ENCODE measurements around the gene CKS1B.

Gene CKS1B

DNA sequence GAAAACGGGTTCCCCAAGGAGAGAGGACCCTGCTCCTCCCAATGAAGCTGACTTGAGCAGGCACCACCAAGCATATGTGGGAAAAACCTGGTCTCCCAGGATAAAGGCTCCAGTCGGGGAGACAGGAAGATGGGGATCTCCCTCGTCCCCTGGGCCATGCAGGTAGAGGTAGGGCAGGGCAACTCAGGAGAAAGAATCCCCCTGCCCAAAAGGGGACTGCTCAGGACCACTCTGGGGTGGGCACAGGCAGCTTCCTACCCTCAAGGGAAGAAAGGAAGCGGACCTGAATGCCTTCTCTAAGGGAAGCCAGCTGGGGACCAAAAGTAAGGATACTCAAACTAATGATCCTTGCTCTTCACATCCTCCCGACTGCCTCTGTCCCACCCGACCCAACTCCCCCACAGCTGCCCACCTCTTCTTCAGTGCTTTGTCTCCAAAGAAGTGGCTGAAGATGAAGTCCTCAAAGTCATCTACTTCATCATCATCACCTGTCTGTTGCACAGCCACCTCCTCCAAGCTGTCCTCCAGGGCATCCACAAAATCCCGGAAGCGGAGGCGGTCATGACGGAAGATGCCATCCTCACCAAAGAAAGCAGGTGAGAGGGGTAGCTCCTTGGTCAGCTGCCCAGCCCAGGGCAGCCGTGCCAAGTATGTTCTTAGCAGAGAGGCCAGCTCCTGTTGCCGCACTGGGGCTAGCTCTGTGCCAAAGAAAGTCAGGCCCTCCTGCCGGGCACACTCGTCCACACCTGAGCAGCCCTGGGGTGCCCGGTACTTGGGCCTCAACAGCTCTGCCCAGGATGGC is 29.1 kb upstream of the CKS1B start:
- Histone ChIP-seq H3F3A (ENCODE audit: insufficient read depth, low read length) (peaks cover 80% of the 10 kb centered on the region), H3K9ac (ENCODE audit: low read length) (peak overlapping the region; percentile 89), H4K20me1 (ENCODE audit: insufficient read depth, low read length) (no peaks in the 10 kb centered on the region), H3K9me3 (replicated peaks; ENCODE audit: insufficient read depth, low read length) (no peaks in the 10 kb centered on the region), H3K27ac (ENCODE audit: low read length) (peak overlapping the region; percentile 91), H3K4me2 (ENCODE audit: low read depth, low read length) (peak overlapping the region; percentile 87), H3K79me2 (ENCODE audit: low read length) (peaks cover 66% of the 10 kb centered on the region), H3K9me2 (replicated peaks; ENCODE audit: insufficient read depth, low read length) (no peaks in the 10 kb centered on the region), H3K4me1 (ENCODE audit: low read length) (peaks cover 79% of the 10 kb centered on the region), H3K27me3 (replicated peaks; ENCODE audit: insufficient read depth, low read length) (no peaks in the 10 kb centered on the region), H3K36me3 (replicated peaks; ENCODE audit: insufficient read depth, low read length) (no peaks in the 10 kb centered on the region), H3K4me3 (ENCODE audit: low read length) (peak overlapping the region; percentile 3; the same call in 1 of the 2 replicates), H2AFZ (ENCODE audit: low read length) (no peak overlapping the region)
- DNase-seq, result no peak
- TF ChIP-seq EZH2 (optimal IDR thresholded peaks at IDR 0.05; ENCODE audit: low read depth, low read length), result no peak
- TF ChIP-seq, protein P1, sequence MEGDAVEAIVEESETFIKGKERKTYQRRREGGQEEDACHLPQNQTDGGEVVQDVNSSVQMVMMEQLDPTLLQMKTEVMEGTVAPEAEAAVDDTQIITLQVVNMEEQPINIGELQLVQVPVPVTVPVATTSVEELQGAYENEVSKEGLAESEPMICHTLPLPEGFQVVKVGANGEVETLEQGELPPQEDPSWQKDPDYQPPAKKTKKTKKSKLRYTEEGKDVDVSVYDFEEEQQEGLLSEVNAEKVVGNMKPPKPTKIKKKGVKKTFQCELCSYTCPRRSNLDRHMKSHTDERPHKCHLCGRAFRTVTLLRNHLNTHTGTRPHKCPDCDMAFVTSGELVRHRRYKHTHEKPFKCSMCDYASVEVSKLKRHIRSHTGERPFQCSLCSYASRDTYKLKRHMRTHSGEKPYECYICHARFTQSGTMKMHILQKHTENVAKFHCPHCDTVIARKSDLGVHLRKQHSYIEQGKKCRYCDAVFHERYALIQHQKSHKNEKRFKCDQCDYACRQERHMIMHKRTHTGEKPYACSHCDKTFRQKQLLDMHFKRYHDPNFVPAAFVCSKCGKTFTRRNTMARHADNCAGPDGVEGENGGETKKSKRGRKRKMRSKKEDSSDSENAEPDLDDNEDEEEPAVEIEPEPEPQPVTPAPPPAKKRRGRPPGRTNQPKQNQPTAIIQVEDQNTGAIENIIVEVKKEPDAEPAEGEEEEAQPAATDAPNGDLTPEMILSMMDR (IDR thresholded peaks at IDR 0.05; ENCODE audit: low read length), result no peak
- TF ChIP-seq EZH2phosphoT487 (IDR thresholded peaks at IDR 0.05; ENCODE audit: low read length), result no peak

DNA sequence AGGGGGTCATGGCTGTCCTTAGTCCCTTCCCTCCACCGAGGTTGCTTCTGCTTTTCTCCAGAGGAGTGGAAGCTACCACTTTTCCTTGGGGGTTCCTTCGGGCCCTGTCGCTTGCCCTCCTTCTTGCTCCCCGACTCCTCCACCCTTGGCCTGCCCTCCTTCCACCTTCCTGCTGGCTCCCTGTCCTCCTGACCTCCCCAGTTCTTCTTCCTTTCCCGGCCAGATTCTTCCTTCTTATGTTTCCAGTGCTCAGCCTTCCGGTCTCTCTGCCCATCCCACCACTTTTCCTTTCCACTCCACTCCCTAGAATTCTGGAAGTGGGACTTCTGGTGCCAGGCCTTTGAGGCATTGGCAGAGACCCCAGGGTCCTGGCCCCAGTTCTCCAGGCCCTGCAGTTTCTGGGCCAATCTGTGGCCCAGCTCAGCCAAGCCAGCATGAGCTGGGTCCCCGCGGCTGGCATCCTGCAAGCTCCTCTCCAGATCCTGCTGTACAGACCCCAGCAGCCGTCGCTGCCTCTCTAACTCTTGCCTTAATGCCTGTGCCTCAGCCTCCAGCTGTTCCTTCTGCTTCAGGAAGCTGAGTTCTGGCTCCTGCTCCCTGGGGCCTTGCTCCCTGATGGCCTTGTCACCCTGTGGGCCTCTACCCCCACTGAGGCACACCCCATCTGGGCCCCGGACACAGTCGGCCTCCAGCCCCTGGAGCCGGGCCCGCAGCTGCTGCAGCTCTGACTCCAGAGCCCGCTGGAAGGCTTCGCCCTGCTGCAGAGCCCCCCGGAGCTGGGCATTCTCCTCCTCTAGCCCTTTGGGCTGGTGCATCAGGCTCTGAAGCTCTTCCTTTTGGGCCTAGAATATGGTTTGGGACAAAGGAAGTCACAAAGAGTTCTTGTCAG is 28.3 kb upstream of the CKS1B start:
- peak overlapping the region; percentile 91; the same call in 1 of the 2 replicates for H3K27ac ChIP-seq (ENCODE audit: low read length)
- H4K20me1 ChIP-seq (ENCODE audit: insufficient read depth, low read length), result no peaks in the 10 kb centered on the region
- no peak overlapping the region for H3K4me3 ChIP-seq (ENCODE audit: low read length)
- peak overlapping the region; percentile 87 for H3K4me2 ChIP-seq (ENCODE audit: low read depth, low read length)
- H3F3A ChIP-seq (ENCODE audit: insufficient read depth, low read length), result peaks cover 80% of the 10 kb centered on the region
- peaks cover 79% of the 10 kb centered on the region for H3K4me1 ChIP-seq (ENCODE audit: low read length)
- DNase-seq, result no peak
- H3K36me3 ChIP-seq (replicated peaks; ENCODE audit: insufficient read depth, low read length), result 0 out of 2 replicates have a peak, but pooled peaks cover 5% of the 10 kb centered on the region
- peaks cover 71% of the 10 kb centered on the region for H3K79me2 ChIP-seq (ENCODE audit: low read length)
- no peaks in the 10 kb centered on the region for H3K9me2 ChIP-seq (replicated peaks; ENCODE audit: insufficient read depth, low read length)
- H2AFZ ChIP-seq (ENCODE audit: low read length), result no peak overlapping the region
- H3K9ac ChIP-seq (ENCODE audit: low read length), result peak overlapping the region; percentile 89; the same call in 1 of the 2 replicates
- no peaks in the 10 kb centered on the region for H3K9me3 ChIP-seq (replicated peaks; ENCODE audit: insufficient read depth, low read length)
- no peak for TF ChIP-seq EZH2phosphoT487 (IDR thresholded peaks at IDR 0.05; ENCODE audit: low read length)
- TF ChIP-seq, protein P1 (IDR thresholded peaks at IDR 0.05; ENCODE audit: low read length), result no peak
- H3K27me3 ChIP-seq (replicated peaks; ENCODE audit: insufficient read depth, low read length), result no peaks in the 10 kb centered on the region

DNA sequence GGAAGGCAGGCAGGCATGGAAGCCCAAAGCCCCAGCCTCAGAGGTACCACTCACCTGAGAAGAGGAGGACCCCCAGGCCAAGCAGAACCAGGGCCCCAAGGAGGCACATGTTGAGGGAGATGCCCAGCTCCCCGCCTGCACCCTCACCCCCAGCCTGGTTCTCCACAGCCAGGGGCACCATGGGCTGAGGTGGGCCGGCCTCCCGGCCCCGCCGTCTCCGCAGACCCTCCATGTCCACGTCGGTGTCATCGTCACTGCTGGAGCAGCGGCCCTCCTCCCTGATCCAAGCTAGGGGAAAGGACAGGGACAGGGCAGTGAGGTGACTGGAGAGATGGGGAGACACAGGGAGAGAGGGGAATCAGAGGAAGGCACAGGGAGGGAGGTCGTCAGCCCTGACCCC is 26.4 kb upstream of the CKS1B start:
- Histone ChIP-seq H3K9ac (ENCODE audit: low read length) (peak overlapping the region; percentile 8; the same call in 1 of the 2 replicates), H3K4me3 (ENCODE audit: low read length) (no peak overlapping the region), H3K27ac (ENCODE audit: low read length) (peak overlapping the region; percentile 47; the same call in 1 of the 2 replicates), H3K79me2 (ENCODE audit: low read length) (peaks cover 80% of the 10 kb centered on the region), H3K36me3 (replicated peaks; ENCODE audit: insufficient read depth, low read length) (0 out of 2 replicates have a peak, but pooled peaks cover 5% of the 10 kb centered on the region), H3K27me3 (replicated peaks; ENCODE audit: insufficient read depth, low read length) (no peaks in the 10 kb centered on the region), H3K4me2 (ENCODE audit: low read depth, low read length) (peak overlapping the region; percentile 26; the same call in 1 of the 2 replicates), H3K9me2 (replicated peaks; ENCODE audit: insufficient read depth, low read length) (no peaks in the 10 kb centered on the region), H2AFZ (ENCODE audit: low read length) (no peak overlapping the region), H3F3A (ENCODE audit: insufficient read depth, low read length) (peaks cover 81% of the 10 kb centered on the region), H4K20me1 (ENCODE audit: insufficient read depth, low read length) (no peaks in the 10 kb centered on the region), H3K9me3 (replicated peaks; ENCODE audit: insufficient read depth, low read length) (no peaks in the 10 kb centered on the region), H3K4me1 (ENCODE audit: low read length) (peaks cover 64% of the 10 kb centered on the region)
- no peak for TF ChIP-seq EZH2phosphoT487 (IDR thresholded peaks at IDR 0.05; ENCODE audit: low read length)
- TF ChIP-seq EZH2 (optimal IDR thresholded peaks at IDR 0.05; ENCODE audit: low read depth, low read length), result no peak
- TF ChIP-seq, protein P1 (IDR thresholded peaks at IDR 0.05; ENCODE audit: low read length), result no peak
- DNase-seq, result no peak
